NCI-H2107 (cell line): ENCODE results near the gene AATK.

Experiments
- DNase-seq: peaks from one replicate; lab custom pipeline; 2025; lab: John Stamatoyannopoulos, UW

The AATK gene

DNA sequence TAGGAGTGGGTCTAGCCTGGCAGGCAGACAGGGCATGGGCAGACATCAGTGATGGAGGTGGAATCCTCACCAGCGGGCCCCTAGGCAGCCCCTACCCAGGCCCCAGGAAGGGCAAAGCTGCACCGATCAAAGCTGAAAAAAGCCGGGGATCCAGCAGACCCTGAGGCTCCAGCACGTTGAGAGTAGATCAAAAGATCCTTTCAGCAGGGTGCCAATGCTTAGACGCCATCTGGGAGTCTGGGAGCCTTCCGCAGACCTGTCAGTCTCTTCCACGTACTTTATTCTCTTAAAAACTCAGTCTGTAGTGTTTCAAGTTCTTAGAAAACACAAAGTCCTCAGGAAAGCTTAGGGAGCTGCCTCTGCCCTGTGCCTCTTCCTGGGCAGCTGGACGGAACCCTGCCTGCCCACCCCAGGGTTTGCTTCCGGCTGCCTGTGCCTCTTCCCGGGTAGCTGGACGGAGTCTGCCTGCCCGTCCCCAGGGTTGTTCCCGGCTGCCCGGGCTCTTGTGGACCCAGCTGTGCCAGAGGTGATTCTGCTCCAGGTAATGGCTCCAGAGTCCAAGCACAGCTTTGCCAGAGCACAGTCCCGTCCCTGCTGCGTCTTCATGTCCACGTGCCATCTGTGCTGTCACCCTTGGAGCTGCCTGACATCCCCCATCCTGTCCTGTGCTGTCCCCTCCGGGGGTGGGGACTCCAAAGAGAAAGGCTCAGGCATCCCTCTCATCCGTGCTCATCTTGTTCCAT, 51.5 kb downstream of the AATK start:
- no peak for DNase-seq

DNA sequence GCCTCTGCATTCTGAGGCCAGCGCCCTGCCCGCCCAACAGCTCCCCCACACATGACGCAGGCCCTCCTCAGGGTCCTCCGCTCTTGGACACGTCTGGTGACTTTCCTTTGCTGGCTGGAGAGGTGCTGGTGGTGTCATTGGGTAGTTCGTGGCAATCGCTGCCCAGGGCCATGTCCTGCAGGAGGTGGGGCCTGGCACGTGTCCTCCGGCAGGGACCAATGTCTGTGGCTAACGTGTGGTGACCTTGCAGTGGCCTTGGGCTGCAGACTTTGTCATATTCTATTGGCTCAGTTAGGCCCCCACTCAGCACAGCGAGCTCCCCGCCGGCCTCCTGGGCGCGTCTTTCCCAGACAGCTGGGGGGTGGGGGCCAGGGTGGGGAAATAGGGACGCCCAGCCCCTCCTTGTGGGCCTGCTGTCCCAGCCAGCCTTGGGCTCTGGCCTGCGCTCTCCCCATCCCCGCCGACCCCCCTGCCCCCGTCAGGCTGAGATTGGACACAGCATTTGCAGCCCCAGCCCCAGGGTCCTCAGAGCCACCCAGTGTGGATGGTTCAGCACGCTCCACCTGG, 52.8 kb downstream of the AATK start:
- no peak for DNase-seq

DNA sequence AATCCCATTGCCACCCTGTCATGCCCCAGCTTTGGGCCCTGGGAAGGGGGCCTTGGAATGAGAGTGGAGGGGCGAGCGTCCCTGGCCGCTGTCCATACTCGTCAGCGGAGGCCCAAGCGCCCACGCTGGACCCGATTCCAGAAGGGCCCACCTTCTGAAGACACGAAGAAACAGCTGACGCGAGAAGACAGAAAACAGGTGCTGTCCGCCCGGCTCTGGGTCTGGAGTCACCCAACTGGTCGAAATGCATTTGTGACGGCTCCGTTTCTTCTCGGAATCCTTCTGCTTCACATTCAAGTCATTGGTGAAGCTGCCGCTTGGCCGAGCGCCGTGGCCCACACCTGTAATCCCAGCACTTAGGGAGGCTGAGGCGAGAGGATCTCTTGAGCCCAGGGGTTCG, 53.6 kb downstream of the AATK start:
- no peak for DNase-seq

DNA sequence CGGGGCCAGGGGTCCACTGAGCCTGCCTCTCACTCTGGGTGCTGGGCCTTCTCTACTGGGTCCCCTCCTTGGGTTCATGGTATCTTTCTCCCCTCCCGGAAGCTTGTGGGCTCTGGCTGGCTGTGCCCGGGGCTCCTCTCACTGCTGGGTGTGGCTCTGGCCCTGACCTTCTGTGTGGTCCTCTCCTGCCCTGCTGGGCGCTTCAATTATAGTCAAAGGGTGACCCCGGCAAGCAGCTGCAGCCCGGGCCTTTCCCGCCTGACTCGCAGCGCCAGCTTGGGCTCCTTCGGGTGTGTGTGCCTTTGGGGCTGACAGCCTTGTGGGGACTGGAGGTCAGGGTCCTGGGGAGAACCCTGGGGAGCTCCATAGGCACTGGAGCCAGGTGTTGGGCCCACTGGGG, 55.0 kb downstream of the AATK start:
- DNase-seq, result no peak

DNA sequence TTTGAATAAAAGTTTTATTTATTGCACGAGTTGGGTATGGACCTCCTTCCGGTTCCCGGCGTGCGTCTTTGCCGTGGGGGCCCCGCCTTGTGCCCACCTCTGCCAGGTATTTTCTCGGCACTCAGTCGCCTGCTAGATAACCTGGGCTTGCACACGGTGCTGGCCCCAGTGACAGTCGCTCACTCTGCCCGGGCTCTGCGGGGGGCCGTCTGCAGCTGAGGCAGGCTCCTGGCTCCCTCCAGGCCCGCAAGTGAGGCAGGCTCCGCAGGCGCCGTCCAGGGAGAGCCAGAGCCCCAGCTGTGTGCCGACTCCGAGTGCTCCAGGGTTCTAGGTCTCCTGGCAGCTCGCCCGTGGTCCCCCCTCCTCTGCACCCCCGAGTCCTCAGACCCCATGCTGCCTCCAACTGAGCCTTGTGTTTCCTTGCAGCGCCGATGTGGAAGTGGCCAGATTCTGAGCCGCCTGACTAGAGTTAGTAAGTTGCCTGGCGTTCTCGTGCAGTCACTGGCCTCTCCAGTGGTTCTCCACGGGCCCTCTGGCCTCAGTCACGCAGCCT, 55.5 kb downstream of the AATK start:
- no peak for DNase-seq

DNA sequence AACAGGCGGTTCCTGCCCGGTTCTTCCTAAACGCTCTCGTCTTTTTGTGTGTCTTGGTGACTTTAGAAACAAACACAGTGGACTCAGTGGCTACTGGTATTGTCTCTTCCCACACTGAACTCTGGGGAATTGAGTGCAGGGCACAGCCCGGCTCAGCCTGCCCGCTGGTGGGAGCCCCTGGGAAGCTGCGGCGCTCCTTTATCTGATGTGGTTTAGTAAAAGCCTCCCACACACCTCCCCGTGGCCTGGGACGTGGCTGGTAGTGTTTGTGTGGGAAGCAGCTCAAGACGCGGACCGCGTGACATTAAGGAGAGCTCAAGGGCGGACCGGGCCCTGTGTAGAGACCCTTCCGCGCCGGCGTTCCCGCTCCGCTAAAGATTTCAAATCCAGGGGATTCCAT, 56.1 kb downstream of the AATK start:
- DNase-seq, result no peak

DNA sequence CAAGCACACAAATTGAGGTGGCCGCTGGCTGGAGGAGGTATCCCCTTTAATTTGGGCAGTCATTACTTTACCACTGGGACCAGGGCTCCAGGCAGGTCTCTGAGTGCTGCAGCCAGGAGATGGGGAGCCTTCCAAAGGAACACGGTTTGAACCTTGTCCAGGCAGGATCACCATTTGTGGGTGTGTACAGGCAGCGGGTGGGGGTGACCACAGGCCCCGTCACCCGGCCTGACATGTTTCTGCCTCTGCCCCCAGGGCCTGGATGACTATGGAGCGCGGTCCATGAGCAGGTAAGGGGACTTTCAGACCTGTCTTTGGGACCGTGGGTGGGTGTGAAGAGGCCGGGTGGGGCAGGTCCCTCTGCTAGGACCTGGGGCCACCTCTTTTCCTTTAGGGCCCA, 57.8 kb downstream of the AATK start:
- DNase-seq, result no peak

DNA sequence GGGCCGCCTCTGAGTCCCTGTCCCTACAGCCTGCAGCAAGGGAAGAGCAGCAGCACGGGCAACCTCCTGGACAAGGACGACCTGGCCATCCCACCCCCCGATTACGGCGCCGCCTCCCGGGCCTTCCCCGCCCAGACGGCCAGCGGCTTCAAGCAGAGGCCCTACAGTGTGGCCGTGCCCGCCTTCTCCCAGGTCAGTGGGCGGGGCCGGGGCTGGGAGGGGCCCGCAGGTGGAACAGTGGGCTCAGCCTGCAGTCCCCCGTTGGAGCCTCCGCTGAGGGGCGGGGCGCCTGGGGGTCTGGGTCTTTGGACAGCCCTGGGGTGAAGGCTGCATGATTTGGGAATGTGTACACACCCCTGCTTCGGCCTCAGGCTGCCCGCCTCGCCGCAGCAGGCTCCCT, 59.3 kb downstream of the AATK start:
- no peak for DNase-seq

DNA sequence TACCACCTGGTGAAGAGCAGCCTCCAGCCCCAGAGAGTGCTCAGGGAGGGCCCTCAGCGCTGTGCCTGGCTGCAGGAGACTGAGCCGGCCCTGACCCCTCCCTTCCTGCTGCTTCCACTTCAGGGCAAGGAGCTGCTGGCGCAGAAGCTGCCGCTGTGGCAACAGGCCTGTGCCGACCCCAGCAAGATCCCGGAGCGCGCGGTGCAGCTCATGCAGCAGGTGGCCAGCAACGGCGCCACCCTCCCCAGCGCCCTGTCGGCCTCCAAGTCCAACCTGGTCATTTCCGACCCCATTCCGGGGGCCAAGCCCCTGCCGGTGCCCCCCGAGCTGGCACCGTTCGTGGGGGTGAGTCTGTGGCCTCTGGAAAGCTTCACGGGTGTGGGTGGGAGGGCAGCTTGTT, 62.6 kb downstream of the AATK start:
- DNase-seq, result no peak

DNA sequence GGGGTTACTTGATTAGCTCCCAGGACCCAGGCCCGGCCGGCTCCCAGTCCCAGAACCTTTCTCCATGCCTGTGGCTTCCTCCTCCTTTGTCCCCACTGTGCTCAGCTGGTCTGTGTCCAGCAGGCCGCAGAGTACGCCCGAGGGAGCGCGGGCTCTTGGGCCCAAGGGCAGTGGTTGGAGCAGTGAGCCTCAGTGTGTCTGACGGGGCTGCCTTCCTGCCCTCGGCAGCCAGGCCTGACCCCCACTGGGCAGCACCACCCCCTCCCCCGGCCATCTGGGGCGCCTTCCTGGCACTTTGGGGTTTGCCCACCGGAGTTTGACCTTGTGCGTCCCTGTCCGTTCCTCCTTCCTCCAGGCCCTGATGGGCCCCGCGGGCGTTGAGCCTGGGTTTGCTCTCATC, 63.2 kb downstream of the AATK start:
- DNase-seq, result no peak

DNA sequence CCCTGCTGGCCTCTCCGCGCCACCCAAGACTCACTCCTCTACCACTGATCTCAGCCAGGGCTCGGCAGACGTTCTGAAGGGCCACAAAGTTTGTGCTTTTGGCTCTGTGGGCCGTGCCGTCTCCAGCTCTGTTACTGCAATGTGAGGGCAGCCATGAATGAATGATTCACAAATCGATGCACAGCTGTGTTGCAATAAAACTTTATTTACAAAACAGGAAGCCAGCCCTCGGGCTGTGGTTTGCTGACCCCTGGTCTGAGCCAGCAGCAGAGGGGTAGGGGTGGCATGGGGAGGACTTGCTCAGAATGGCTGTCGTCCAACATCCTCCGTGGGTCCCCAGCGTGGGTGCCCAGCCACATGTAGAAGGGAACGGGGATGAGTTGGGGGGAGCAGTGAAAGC, 63.7 kb downstream of the AATK start:
- no peak for DNase-seq

DNA sequence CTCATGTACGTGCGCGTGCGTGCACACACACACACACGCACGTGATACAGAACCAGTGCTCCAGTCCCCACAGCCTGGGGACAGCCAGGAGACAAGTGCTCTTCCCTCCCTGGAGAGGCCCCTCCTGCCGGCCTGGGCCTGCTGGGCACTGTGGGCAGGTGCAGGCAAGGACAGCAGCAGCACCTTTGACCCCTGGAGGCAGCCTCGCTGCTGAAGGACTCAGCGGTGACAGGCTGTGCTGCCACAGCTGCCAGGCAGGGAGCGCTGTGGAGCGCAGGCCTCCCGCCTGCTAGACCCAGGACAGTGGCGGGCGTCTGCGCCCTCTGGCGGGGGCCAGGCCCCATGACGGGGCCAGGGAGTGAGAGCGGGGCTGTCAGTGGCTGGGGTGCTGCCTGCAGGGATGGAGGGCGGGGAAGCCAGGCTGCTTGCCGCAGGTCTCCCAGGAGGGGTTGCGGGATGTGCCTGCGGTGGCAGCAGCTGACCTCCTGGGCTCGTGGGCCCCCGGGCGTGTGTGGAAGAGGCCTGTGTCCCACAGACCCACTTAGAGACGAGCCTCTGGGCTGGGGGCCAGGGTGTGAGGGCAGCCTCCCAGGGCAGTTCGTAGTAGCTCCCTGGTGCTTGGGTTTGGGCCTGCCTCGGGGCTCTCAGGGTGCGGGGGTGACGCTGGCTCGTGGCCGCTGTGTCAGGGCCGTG, 64.3 kb downstream of the AATK start:
- peak; percentile 68 for DNase-seq

DNA sequence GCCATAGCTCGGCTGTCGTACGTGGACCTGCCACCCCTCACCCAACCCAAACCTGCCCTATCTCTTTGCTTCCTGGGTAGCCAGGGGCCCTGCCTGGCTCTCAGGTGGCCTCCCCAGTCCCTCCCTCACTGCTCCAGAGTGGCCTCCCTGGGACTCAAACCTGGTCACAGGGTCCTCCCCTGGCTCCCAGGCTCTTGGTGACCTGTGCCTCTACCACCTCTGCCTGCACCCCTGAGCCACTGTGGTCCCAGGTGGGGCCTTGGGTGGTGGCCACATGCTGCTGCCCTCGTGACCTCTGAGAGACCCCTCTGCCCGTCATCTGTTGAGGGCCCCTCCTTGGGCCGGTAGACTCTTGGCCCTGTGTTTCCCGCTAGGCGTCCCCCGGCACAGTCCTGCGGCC, 65.4 kb downstream of the AATK start:
- DNase-seq, result no peak

DNA sequence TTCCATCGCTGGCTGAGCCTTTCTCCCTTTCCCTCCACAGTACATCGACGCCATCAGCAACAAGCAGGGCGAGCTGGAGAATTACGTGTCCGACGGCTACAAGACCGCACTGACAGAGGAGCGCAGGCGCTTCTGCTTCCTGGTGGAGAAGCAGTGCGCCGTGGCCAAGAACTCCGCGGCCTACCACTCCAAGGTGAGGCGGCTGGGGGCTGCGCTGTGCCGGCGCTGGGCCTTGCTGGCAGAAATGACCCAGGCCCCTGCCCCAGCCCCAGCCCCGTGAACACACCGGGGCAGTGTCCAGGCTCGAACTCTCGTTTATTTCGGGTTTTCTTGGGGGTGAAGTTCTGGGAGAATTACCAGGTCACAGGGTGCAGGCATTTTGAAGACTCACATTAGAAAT, 66.1 kb downstream of the AATK start:
- DNase-seq, result no peak

DNA sequence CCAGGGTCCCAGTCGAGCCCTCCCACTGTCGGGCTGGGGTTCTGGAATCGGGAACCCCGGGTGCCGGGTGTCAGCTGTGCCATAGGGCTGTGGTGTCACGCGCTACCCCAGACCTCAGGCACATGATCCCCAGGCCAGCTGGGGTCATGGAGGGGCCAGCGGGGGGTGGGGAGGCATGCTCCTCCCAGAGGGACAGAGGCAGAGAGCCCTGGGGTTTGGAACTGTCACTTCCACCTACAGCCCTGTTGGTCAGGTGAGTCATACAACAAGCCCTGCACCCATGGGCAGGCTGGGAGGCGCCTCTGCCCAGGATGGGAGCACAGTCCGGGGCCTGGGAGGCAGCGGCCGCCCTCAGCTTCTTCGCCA, 68.1 kb downstream of the AATK start:
- DNase-seq, result no peak

DNA sequence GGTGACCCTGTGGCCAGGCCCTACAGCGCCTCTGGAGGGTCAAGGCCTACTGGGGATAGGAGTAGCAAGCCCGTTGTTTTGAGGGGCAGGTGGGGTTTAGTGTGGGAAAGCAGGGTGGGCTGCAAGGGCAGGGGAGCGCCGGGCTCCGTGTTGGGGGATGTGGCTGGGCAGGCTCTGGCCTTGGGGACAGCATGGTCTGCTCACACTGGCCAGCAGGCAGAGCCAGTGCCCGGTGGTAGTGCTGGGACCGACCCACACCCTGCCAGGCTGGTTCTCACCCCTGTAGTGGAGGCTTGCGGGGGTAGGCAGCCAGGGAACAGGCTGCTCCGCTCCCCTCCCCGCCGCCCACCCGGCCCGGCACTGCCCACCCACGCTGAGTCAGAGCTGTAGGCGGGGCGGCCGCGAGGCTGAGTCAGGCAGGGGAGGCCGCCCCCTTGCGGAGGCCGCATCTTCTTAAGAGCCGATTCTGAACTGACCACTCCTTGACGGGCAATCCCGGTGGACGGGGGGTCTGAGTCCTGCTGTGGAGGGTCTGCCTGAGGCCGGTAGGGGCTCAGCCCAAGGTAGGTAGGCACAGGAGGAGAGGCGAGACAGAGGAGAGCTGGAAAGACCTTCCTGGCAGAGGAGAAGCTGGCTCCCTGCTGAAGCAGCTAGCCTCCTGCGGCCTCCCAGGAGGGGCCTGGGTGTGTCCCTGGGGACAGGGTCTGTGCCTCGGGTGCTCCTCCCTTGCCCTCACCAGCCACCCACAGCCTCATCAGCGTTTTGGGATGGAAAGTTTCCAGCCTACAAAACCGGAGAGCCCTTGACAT, 68.7 kb downstream of the AATK start:
- no peak for DNase-seq

DNA sequence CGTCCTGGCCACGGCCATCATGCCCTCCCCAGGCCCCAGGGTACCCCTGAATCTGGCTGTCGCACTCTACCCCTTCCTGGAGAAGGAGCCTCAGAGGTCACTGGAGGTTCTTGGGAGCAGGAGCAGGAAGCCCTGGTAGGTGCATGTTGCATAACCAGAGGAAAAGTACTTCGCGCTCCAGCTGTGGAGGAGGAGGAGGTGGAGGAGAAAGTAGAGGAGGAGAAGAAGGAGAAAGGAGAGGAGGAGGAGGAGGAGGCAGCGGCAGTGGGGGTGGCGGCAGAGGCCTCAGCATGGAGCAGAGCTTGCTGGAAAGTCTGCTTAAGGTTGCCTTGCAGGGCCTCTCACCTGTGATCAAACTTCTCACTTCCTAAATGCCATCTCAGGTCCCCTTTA, 69.3 kb downstream of the AATK start:
- DNase-seq, result no peak

DNA sequence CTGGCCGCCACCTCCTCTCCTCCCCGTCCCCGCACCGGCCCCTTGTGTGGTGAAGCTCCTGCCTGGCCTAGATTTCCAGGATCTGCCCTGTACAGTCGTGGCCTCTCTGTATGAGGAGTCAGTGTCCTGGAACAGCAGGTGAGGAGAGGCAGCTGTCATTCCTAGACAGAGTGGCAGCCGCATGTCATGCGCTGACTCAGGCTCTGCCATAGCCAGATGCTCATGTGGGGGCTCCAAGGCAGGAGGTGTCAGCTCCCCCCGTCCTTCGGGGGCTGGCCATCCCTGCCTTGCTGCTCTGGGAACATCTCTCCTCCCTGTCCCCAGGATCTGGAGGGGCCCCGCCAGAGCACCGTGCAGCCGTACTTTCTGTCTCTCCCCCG, 70.6 kb downstream of the AATK start:
- DNase-seq, result no peak

DNA sequence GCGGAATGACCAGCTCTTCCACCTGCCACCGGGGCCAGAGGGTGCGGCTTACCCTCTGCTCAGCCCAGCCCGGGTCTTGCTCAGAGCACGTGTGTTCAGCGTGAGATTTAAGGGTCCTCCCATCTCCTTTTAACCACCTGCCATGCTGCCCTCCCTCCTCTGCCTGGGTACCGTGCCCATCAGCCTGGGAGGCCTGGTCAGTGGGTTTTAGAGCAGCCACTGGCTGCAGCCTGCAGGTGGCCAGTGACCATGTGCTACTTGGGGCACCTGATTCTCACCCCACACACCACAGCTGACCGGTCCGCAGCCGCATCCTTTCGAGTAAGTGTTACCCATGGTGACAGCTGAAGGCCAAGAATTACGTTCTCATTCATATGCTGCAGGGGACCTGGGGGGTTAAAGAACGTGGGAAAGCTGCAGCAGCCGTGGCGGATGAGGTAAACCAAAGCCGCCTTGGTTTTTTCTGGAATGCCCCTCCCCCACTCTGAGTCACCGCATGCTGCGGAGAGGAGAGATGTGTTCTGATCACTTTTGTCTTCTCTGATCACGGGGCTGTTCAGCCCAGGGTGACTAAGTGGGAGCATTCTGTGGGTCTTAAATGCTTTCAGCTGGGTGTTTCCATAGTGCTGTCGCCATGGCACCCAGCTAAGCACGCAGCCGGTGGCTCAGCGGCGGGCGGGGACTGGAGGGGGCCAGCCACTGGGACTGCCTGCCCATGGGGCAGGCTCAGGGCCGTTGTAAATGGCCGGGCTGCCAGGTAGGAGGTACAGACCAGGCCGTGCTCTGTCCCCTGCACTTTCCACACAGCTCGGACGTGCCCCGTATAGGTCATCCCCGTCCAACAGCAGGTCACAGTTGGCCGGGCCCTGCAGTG, 71.3 kb downstream of the AATK start:
- DNase-seq, result peak; percentile 82

DNA sequence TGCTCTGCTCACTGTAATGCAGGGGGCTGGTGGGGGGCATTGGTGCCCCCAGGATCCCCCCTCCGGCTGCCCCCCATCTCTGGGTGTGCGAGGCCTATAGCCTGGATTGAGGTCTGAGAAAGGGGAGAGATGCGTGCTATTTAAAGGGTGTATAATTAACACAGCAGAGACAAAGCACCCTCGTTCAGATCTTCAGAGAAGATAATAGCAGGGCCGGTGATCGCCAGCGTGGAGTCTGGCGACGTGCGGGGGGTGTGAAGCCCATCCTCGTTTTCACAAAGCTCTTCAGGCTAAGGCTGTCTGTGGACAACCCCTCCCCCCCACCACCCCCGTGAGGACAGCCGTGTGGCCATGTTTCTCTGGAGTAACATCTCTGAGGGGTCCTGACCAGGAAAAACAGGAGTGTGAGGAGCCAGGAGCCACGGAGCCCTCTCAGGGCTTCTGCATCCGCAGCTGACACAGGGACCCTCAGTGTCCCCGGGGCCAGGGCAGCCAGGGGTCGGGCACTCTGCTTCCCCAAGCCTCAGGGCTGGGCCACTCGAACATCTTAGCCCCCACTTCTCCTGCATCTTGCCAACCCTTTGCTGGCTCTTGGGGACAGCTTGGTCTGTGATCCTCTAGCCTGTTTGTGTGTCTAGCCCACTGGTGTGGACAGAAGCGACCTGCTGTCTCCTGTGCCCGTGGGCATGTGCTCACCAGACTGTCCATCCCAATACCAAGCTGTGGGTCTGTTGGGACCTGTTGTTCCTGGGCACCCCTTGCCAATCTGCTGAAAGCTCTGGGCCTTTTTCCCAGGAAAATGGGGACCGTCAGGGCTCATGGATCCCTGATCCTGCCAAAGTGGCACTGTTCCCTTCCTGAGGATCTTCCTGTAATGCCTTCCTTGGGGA, 72.2 kb downstream of the AATK start:
- no peak for DNase-seq
